WTC11 (cell line): ENCODE measurements around the gene ZNF750. TPM values are rescaled to one million over a fixed set of nuclear protein-coding genes. Genes with fewer than 3 reads are reported as not detected.

ENCODE experiments used
- ATAC-seq: fragments of 200-7000 bp; cut with Tn5 transposase; 2 replicates; pipeline ENCODE4 v1.10.0; 2021; ENCODE audit warnings: mild to moderate bottlenecking, moderate library complexity
- CTCF ChIA-PET: fragments of 300-600 bp; sonication (Branson Sonifier 250); formaldehyde crosslinking; loops from one replicate; lab custom pipeline; 2021; ENCODE audit warnings: antibody characterized with exemption; lab: Charles Lee
- POLR2A ChIA-PET: fragments of 350-600 bp; sonication (Branson Sonifier 250); formaldehyde crosslinking; loops from one replicate; lab custom pipeline; 2021; ENCODE audit warnings: antibody characterized with exemption; lab: Charles Lee
- DNase-seq: peaks from one replicate; pipeline ENCODE4 v3.0.0; 2021; ENCODE audit warnings: low spot score
- H3K27ac Mint-ChIP-seq: 2 replicates; pipeline ENCODE4 v1.8.0; 2021; ENCODE audit warnings: mixed read lengths
- H3K27me3 Mint-ChIP-seq: 2 replicates; pipeline ENCODE4 v1.8.0; 2021; ENCODE audit warnings: low read depth, mild to moderate bottlenecking, moderate library complexity, mixed read lengths
- H3K36me3 Mint-ChIP-seq: 2 replicates; pipeline ENCODE4 v1.8.0; 2021; ENCODE audit warnings: mixed read lengths
- H3K4me1 Mint-ChIP-seq: 2 replicates; pipeline ENCODE4 v1.8.0; 2022; ENCODE audit warnings: mixed read lengths
- H3K4me3 Mint-ChIP-seq: 2 replicates; pipeline ENCODE4 v1.8.0; 2021; ENCODE audit warnings: mild to moderate bottlenecking, moderate library complexity, mixed read lengths
- H3K9me3 Mint-ChIP-seq: 2 replicates; pipeline ENCODE4 v1.8.0; 2021; ENCODE audit warnings: mixed read lengths
- ATF2 ChIP-seq: sonication (generic); formaldehyde crosslinking; IDR thresholded peaks from 2 replicates; pipeline ENCODE4 v1.8.1; 2022; ENCODE audit warnings: low read depth, missing genetic modification reagents, borderline replicate concordance
- CREB1 ChIP-seq: sonication (generic); formaldehyde crosslinking; IDR thresholded peaks from 2 replicates; pipeline ENCODE4 v1.8.0; 2023; ENCODE audit warnings: mild to moderate bottlenecking, missing genetic modification reagents
- EMX1 ChIP-seq: fragments of 250-450 bp; sonication (Bioruptor Pico); IDR thresholded peaks from 2 replicates; pipeline ENCODE4 v1.8.0; 2021; ENCODE audit warnings: mild to moderate bottlenecking
- FOXJ3 ChIP-seq: sonication (generic); formaldehyde crosslinking; IDR thresholded peaks from 2 replicates; pipeline ENCODE4 v1.9.0; 2021; ENCODE audit warnings: missing genetic modification reagents, mild to moderate bottlenecking, borderline replicate concordance
- GABPB1 ChIP-seq: sonication (generic); formaldehyde crosslinking; IDR thresholded peaks from 2 replicates; pipeline ENCODE4 v1.8.1; 2023; ENCODE audit warnings: mild to moderate bottlenecking, missing genetic modification reagents
- GTF2I ChIP-seq: fragments of 250-450 bp; sonication (Bioruptor Pico); conservative IDR thresholded peaks from 2 replicates; pipeline ENCODE4 v1.4.0; 2021; ENCODE audit warnings: mild to moderate bottlenecking
- HMGA2 ChIP-seq: fragments of 250-450 bp; sonication (Bioruptor Pico); IDR thresholded peaks from 2 replicates; pipeline ENCODE4 v1.4.0; 2021; ENCODE audit warnings: mild to moderate bottlenecking, moderate library complexity
- MAX ChIP-seq: sonication (generic); formaldehyde crosslinking; IDR thresholded peaks from 2 replicates; pipeline ENCODE4 v1.8.0; 2022; ENCODE audit warnings: mild to moderate bottlenecking, missing genetic modification reagents
- MLX ChIP-seq: sonication (generic); formaldehyde crosslinking; IDR thresholded peaks from 2 replicates; pipeline ENCODE4 v1.8.1; 2023; ENCODE audit warnings: mild to moderate bottlenecking, missing genetic modification reagents, moderate library complexity
- MXD4 ChIP-seq: fragments of 250-450 bp; sonication (Bioruptor Pico); IDR thresholded peaks from 2 replicates; pipeline ENCODE4 v1.8.0; 2021; ENCODE audit warnings: mild to moderate bottlenecking, moderate library complexity, borderline replicate concordance
- NR1H2 ChIP-seq: sonication (generic); formaldehyde crosslinking; IDR thresholded peaks from 2 replicates; pipeline ENCODE4 v1.9.0; 2021; ENCODE audit warnings: mild to moderate bottlenecking, moderate library complexity, missing genetic modification reagents
- NR2C2 ChIP-seq: sonication (generic); formaldehyde crosslinking; IDR thresholded peaks from 2 replicates; pipeline ENCODE4 v1.8.0; 2022; ENCODE audit warnings: mild to moderate bottlenecking, missing genetic modification reagents
- OVOL2 ChIP-seq: fragments of 250-450 bp; sonication (Bioruptor Pico); IDR thresholded peaks from 2 replicates; pipeline ENCODE4 v1.9.0; 2021; ENCODE audit warnings: mild to moderate bottlenecking, borderline replicate concordance
- PRRX2 ChIP-seq: fragments of 250-450 bp; sonication (Bioruptor Pico); IDR thresholded peaks from 2 replicates; pipeline ENCODE4 v1.8.0; 2021; ENCODE audit warnings: mild to moderate bottlenecking
- RELA ChIP-seq: sonication (generic); formaldehyde crosslinking; IDR thresholded peaks from 2 replicates; pipeline ENCODE4 v1.8.1; 2022; ENCODE audit warnings: missing genetic modification reagents, mild to moderate bottlenecking, borderline replicate concordance
- RORB ChIP-seq: fragments of 250-450 bp; sonication (Bioruptor Pico); IDR thresholded peaks from 2 replicates; pipeline ENCODE4 v1.9.0; 2021; ENCODE audit warnings: mild to moderate bottlenecking
- SMAD4 ChIP-seq: sonication (generic); formaldehyde crosslinking; IDR thresholded peaks from 2 replicates; pipeline ENCODE4 v1.8.0; 2022; ENCODE audit warnings: mild to moderate bottlenecking, missing genetic modification reagents
- USF2 ChIP-seq: sonication (generic); formaldehyde crosslinking; IDR thresholded peaks from 2 replicates; pipeline ENCODE4 v1.8.1; 2023; ENCODE audit warnings: mild to moderate bottlenecking, missing genetic modification reagents, moderate library complexity
- ZBTB21 ChIP-seq: sonication (generic); formaldehyde crosslinking; IDR thresholded peaks from 2 replicates; pipeline ENCODE4 v1.8.1; 2023; ENCODE audit warnings: mild to moderate bottlenecking, missing genetic modification reagents, borderline replicate concordance
- ZNF416 ChIP-seq: fragments of 250-450 bp; sonication (Bioruptor Pico); IDR thresholded peaks from 2 replicates; pipeline ENCODE4 v1.9.0; 2021; ENCODE audit warnings: mild to moderate bottlenecking, inconsistent platforms
- ZNF423 ChIP-seq: fragments of 250-450 bp; sonication (Bioruptor Pico); IDR thresholded peaks from 2 replicates; pipeline ENCODE4 v2.1.2; 2022; ENCODE audit warnings: mild to moderate bottlenecking, moderate library complexity
- total RNA-seq: library from RNA; stranded (reverse); gene quantifications from 3 replicates; pipeline ENCODE4 v1.2.3, GENCODE V29; 2021
- TF ChIP-seq, protein P1 (sequence below): fragments of 250-450 bp; sonication (Bioruptor Pico); conservative IDR thresholded peaks from 2 replicates; pipeline ENCODE4 v1.9.0; 2021; ENCODE audit warnings: mild to moderate bottlenecking
- TF ChIP-seq, protein P2 (sequence below): sonication (generic); formaldehyde crosslinking; IDR thresholded peaks from 2 replicates; pipeline ENCODE4 v1.8.1; 2023; ENCODE audit warnings: mild to moderate bottlenecking, moderate library complexity, missing genetic modification reagents
- TF ChIP-seq, protein P3 (sequence below): fragments of 250-450 bp; sonication (Bioruptor Pico); IDR thresholded peaks from 2 replicates; pipeline ENCODE4 v2.1.2; 2022; ENCODE audit warnings: mild to moderate bottlenecking, moderate library complexity
- TF ChIP-seq, protein P4 (sequence below): fragments of 250-450 bp; sonication (Bioruptor Pico); IDR thresholded peaks from 2 replicates; pipeline ENCODE4 v1.9.0; 2021; ENCODE audit warnings: mild to moderate bottlenecking

The ZNF750 gene
- total RNA-seq, 1 experiment from 2014 or later = 0.04 TPM

- Mint-ChIP-seq H3K4me1 (peaks cover 15% of the 10 kb centered on the region), H3K9me3 (no peaks in the 10 kb centered on the region), H3K27me3 (no peaks in the 10 kb centered on the region), H3K27ac (no peak overlapping the region), H3K4me3 (no peak overlapping the region), H3K36me3 (peaks cover 17% of the 10 kb centered on the region)
- CTCF ChIA-PET = no interaction called here
- ATAC-seq = no peak
- no peak for TF ChIP-seq CREB1
- no peak for TF ChIP-seq MXD4 (CRISPR knock-in tag)
- TF ChIP-seq, protein P1, sequence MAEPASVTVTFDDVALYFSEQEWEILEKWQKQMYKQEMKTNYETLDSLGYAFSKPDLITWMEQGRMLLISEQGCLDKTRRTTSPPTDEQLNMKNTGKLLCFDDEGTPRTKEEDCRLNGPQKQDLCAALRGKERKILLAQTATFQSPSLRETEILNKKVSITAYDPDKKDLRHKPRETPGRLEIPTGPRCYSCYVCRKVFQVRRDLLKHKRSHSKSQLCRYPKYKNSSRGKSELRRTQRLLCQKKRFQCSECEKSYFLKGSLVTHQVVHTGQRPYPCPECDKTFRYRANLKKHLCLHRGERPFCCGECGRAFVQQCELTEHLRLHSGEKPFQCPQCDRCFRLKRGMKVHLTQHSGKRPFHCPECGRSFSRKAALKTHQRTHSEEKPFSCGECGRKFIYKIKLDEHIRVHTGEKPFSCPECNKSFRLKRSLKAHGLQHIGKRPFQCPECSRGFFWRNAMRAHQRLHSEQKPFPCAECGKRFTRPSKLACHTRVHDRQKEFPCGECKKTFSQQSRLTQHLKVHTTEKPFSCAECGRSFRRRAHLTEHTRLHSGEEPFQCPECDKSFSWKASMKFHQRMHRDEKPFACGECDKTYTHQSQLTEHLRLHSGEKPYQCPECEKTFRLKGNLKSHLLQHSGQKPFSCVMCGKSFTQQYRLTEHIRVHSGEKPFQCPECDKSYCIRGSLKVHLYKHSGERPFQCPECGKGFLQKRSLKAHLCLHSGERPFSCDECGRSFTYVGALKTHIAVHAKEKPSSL = no peak
- no peak for TF ChIP-seq SMAD4 (CRISPR knock-in tag)
- TF ChIP-seq, protein P2, sequence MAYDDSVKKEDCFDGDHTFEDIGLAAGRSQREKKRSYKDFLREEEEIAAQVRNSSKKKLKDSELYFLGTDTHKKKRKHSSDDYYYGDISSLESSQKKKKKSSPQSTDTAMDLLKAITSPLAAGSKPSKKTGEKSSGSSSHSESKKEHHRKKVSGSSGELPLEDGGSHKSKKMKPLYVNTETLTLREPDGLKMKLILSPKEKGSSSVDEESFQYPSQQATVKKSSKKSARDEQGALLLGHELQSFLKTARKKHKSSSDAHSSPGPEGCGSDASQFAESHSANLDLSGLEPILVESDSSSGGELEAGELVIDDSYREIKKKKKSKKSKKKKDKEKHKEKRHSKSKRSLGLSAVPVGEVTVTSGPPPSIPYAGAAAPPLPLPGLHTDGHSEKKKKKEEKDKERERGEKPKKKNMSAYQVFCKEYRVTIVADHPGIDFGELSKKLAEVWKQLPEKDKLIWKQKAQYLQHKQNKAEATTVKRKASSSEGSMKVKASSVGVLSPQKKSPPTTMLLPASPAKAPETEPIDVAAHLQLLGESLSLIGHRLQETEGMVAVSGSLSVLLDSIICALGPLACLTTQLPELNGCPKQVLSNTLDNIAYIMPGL (CRISPR knock-in tag) = no peak
- TF ChIP-seq ATF2 (CRISPR knock-in tag) = no peak
- TF ChIP-seq NR1H2 (CRISPR knock-in tag) = no peak
- no peak for TF ChIP-seq FOXJ3 (CRISPR knock-in tag)
- no peak for TF ChIP-seq RORB (CRISPR knock-in tag)
- no peak for TF ChIP-seq ZNF416 (CRISPR knock-in tag)
- TF ChIP-seq RELA = no peak
- no peak for TF ChIP-seq MAX (CRISPR knock-in tag)
- no peak for TF ChIP-seq NR2C2
- no peak for TF ChIP-seq MLX (CRISPR knock-in tag)
- TF ChIP-seq, protein P3, sequence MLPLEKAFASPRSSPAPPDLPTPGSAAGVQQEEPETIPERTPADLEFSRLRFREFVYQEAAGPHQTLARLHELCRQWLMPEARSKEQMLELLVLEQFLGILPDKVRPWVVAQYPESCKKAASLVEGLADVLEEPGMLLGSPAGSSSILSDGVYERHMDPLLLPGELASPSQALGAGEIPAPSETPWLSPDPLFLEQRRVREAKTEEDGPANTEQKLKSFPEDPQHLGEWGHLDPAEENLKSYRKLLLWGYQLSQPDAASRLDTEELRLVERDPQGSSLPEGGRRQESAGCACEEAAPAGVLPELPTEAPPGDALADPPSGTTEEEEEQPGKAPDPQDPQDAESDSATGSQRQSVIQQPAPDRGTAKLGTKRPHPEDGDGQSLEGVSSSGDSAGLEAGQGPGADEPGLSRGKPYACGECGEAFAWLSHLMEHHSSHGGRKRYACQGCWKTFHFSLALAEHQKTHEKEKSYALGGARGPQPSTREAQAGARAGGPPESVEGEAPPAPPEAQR (CRISPR knock-in tag) = no peak
- TF ChIP-seq ZNF423 (CRISPR knock-in tag) = no peak
- no peak for TF ChIP-seq HMGA2 (CRISPR knock-in tag)
- TF ChIP-seq GTF2I (CRISPR knock-in tag) = no peak
- TF ChIP-seq, all 79 proteins: peak for 0
- POLR2A ChIA-PET = no interaction called here
- no peak for DNase-seq
Measured at GRCh38 chr17:82856361-82856760, 16.5 kb upstream of the ZNF750 start.

DNA sequence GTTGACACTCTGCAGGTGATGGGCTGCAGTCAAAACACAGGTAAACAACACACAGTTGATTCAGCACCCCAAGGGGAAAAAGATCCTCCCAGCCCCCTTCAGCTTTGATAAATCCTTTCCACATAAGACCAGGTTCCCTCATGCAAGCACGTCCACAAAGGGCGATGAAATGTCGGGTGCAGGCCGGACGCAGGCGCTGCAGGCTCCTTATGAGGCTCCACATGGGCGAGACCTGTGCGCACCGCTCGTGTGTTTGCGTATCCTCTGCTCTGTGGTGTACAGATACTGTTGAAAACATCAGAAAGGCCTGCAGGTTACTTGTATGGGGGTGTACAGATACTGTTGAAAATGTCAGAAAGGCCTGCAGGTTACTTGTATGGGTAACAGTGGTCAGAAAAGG, 14.4 kb upstream of the ZNF750 start:
- TF ChIP-seq RELA = no peak
- no peak for TF ChIP-seq HMGA2 (CRISPR knock-in tag)
- no peak for TF ChIP-seq USF2 (CRISPR knock-in tag)
- TF ChIP-seq PRRX2 (CRISPR knock-in tag) = no peak
- no peak for TF ChIP-seq ZBTB21 (CRISPR knock-in tag)
- TF ChIP-seq OVOL2 (CRISPR knock-in tag) = no peak
- TF ChIP-seq GABPB1 = no peak
- TF ChIP-seq EMX1 = no peak
- TF ChIP-seq, protein P4, sequence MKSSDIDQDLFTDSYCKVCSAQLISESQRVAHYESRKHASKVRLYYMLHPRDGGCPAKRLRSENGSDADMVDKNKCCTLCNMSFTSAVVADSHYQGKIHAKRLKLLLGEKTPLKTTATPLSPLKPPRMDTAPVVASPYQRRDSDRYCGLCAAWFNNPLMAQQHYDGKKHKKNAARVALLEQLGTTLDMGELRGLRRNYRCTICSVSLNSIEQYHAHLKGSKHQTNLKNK (CRISPR knock-in tag) = no peak
- DNase-seq = no peak
- no peaks in the 10 kb centered on the region for H3K27me3 Mint-ChIP-seq
- no peak overlapping the region for H3K4me3 Mint-ChIP-seq
- CTCF ChIA-PET = interaction anchor here (1.0 kb wide), 1 partner anchor 185 kb away, joined by 3 read pairs; no protein-coding TSS in a partner anchor
- H3K4me1 Mint-ChIP-seq = peaks cover 12% of the 10 kb centered on the region; the same call in 1 of the 2 replicates
- POLR2A ChIA-PET = no interaction called here
- ATAC-seq = no peak
- peaks cover 27% of the 10 kb centered on the region for H3K36me3 Mint-ChIP-seq
- peaks cover 3% of the 10 kb centered on the region for H3K9me3 Mint-ChIP-seq
- peak overlapping the region; percentile 34 for H3K27ac Mint-ChIP-seq
